GM19452 (cell line): ENCODE measurements around the gene CCP110.

Source experiments
- ATAC-seq: cut with Tn5 transposase; IDR thresholded peaks from one replicate; pipeline ENCODE4 v1.9.1; 2021; ENCODE audit not compliant: unreplicated experiment

CCP110 gene, protein sequence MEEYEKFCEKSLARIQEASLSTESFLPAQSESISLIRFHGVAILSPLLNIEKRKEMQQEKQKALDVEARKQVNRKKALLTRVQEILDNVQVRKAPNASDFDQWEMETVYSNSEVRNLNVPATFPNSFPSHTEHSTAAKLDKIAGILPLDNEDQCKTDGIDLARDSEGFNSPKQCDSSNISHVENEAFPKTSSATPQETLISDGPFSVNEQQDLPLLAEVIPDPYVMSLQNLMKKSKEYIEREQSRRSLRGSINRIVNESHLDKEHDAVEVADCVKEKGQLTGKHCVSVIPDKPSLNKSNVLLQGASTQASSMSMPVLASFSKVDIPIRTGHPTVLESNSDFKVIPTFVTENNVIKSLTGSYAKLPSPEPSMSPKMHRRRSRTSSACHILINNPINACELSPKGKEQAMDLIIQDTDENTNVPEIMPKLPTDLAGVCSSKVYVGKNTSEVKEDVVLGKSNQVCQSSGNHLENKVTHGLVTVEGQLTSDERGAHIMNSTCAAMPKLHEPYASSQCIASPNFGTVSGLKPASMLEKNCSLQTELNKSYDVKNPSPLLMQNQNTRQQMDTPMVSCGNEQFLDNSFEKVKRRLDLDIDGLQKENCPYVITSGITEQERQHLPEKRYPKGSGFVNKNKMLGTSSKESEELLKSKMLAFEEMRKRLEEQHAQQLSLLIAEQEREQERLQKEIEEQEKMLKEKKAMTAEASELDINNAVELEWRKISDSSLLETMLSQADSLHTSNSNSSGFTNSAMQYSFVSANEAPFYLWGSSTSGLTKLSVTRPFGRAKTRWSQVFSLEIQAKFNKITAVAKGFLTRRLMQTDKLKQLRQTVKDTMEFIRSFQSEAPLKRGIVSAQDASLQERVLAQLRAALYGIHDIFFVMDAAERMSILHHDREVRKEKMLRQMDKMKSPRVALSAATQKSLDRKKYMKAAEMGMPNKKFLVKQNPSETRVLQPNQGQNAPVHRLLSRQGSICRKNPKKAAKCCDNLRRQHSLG

GRCh38 chr16:19523559-19524355 lies at the start of gene CCP110:
CCP110 (plus strand) TSS chr16:19523942; CDS start chr16:19527882, 3,940 bp downstream.
- ATAC-seq = peak; percentile 58

DNA sequence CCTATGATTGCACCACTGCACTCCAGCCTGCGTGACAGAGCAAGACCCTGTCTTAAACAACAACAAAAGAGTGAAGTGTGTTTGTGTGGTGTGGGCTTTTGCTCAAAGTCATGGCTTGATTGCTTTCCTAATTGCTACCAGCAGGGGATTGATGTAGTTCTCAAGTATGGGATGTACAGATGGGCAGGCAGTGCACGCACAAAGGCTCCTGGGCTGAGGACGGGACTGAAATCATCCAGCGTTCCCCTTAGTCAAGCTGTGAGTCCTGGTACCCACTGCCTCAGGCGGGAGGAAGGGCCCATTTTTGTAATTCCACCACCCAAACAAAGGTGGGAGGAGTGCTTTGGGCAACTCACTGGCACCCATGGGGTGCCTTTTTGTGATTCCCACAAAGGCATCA lies 49.1 kb upstream of the CCP110 start:
- no peak for ATAC-seq

DNA sequence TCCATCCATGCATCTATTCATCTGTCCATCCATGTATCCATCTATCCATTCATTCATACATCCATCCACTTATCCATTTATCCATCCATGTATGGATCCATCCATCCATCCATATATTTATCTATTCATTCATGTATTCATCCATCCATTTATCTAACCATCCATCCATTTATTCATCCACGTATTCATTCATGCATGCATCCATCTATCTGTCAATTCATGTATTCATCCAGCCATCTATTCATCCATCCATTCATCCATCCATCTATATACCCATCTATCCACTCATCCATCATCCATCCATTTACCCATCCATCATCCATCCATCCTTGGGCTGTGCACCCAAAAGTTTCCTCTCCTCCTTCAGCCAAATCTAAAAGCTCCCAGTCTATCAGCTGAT lies 45.2 kb upstream of the CCP110 start:
- ATAC-seq = no peak

- no peak for ATAC-seq
These were observed 44.4 kb upstream of the CCP110 start for GRCh38 chr16:19479302-19479721.

DNA sequence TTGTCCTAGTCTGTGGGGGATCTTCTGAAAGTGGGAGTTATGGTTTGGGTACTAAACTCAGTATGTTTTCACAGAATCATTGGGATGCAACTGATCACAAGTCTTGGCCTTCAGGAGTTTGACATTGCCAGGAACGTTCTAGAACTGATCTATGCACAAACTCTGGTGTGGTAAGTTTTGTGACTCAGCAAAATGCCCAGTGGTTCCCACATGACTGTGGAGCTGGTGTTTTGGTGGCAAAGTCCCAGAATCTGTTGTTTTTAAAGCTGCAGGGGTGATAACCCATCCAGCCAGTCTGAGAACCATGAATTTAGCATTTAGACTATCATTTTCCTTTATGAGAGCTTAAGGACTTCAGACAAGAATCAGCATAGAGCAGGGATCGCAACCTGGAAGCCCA lies 42.4 kb upstream of the CCP110 start:
- no peak for ATAC-seq

DNA sequence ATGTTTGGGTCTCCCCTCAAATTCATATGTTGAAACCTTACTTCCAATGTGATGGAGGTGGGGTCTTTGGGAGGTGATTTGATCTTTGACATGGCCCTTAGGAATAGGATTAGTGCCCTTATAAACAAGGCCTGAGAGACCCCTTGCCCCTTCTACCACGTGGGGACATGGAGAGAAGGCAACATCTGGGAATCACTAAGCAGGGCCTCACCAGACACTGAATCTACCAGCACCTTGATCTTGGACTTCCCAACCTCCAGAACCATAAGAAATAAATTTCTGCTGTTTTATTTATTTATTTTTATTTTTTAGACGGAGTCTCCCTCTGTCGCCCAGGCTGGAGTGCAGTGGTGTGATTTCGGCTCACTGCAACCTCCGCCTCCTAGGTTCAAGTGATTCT lies 42.0 kb upstream of the CCP110 start:
- no peak for ATAC-seq

DNA sequence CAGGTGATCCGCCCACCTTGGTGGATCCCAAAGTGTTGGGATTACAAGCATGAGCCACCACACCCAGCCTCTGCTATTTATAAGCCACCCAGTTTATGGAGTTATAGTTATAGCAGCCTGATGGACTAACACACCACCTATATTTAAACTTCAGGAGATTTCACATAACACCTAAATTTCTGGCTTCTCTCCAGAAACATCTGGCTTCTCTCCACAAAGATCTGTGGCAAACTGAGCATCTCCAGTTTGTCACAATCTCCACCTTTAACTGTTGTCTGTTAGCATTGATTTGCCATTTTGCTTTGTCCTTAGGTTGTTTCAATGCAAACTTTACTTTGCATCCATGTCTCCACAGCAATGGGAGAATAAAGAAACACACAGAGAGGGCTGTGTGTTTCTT lies 41.5 kb upstream of the CCP110 start:
- ATAC-seq = no peak

- ATAC-seq = no peak
These were observed 39.6 kb upstream of the CCP110 start for GRCh38 chr16:19484096-19484495.

GRCh38 chr16:19485611-19486010 lies 38.1 kb upstream of the CCP110 start:
- no peak for ATAC-seq

GRCh38 chr16:19486051-19486450 lies 37.7 kb upstream of the CCP110 start:
- no peak for ATAC-seq

- no peak for ATAC-seq
These were observed 36.9 kb upstream of the CCP110 start for GRCh38 chr16:19486750-19487325.

- ATAC-seq = no peak
These were observed 35.5 kb upstream of the CCP110 start for GRCh38 chr16:19488213-19488640.

DNA sequence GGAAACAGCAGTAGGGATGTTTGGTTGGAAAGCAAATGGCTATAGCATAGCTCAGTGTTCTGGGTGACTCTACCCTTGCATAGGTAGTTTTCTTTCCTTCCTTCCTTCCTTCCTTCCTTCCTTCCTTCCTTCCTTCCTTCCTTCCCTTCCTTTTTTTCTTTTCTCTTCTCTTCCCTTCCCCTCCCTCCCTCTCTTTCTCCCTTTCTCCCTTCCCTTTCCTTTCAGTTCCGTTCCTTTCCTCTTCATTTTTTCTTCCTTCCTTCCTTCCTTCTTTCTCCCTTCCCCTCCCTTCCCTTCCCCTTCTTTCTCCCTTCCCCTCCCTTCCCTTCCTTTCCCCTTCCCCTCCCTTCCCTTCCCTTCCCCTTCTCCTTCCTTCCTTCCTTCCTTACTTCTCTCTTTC lies 33.1 kb upstream of the CCP110 start:
- no peak for ATAC-seq

DNA sequence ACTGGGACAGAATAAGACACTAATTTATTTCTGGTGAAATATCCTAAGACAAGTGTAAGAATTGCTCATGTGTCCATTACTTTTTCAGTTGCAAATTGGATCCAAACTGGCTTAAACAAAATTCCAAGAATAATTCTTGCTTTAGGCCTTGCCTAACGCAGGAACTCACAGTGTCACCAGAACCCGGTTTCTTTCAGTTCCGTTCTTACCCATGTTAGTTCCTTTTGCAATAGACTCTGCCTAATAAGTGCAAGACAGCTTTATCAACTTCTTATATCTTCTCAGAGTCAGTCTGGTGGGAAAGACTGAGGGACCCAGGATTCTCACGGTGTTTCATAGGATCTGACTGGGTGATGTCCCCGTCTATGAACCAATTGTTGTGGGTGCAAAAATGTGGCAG lies 26.6 kb upstream of the CCP110 start:
- ATAC-seq = no peak

GRCh38 chr16:19499006-19499405 lies 24.7 kb upstream of the CCP110 start:
- ATAC-seq = no peak

GRCh38 chr16:19499481-19499880 lies 24.3 kb upstream of the CCP110 start:
- no peak for ATAC-seq

- ATAC-seq = no peak
These were observed 21.2 kb upstream of the CCP110 start for GRCh38 chr16:19502395-19503131.

GRCh38 chr16:19503461-19504075 lies 20.2 kb upstream of the CCP110 start:
- no peak for ATAC-seq

DNA sequence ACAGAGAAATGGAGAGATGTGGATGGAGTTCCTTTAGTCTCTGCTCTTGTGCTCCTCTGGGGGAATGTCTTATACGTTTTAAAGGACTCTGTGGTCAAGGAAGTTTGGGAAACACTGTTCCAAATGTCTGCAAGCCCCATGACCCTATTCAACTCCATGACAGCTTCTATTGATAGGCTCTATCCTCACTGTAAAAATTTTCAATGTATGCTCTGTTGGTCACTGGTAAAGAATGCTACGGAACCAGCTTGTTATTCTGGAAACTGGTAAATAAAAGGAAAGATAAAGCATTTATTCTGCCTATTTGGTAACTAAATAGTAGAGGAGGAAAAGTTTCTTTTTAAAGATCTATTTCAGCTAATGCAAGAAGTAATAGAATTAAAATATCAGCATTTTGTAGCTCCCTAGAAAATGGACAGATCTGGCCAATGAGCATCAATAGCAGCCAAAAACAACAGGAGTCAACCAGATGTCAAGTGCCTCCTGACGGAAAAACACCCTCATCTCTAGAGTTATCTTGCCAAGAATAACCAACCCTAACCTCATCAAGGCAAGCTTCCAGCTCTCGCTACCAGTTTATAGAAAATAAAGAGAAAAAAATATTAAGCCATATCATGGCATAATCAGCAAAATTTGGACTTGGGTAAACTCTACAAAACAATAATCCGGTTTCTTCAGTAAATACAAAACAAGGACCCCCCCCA lies 18.0 kb upstream of the CCP110 start:
- ATAC-seq = no peak
